Panc1 (cell line): ENCODE data around the gene ENTREP3.

Source experiments
- CTCF ChIP-seq: fragments of 450-650 bp; IDR thresholded peaks from 2 replicates; pipeline ENCODE4 v1.5.1; 2017; ENCODE audit warnings: mild to moderate bottlenecking
- POLR2AphosphoS5 ChIP-seq: IDR thresholded peaks from 2 replicates; pipeline ENCODE4 v1.6.1; 2012; ENCODE audit warnings: mild to moderate bottlenecking, low read depth, low read length, moderate library complexity
- TCF7L2 ChIP-seq: IDR thresholded peaks from 2 replicates; pipeline ENCODE4 v1.6.1; 2011; ENCODE audit warnings: mild to moderate bottlenecking, low read depth, low read length, inconsistent platforms

- TF ChIP-seq CTCF: no peak
- no peak for TF ChIP-seq POLR2AphosphoS5
- TF ChIP-seq TCF7L2: no peak
Measured at GRCh38 chr1:155282488-155283091, 27.3 kb upstream of the ENTREP3 start.
